SK-N-SH treated with all-trans-retinoic acid at 6 μM for 48 hours (cell line): ENCODE data around the gene PLCL2.
"Not testable (repeated sequence)": the region's sequence is repeated elsewhere in the genome, so short reads cannot be mapped to it uniquely, and the experiment has no call there.

Experiments
- ATAC-seq: fragments of 200-7000 bp; cut with Tn5 transposase; 3 replicates; pipeline ENCODE4 v1.9.1; 2020; ENCODE audit warnings: mild to moderate bottlenecking, moderate library complexity
- ARNTL ChIP-seq: fragments of 450-650 bp; formaldehyde crosslinking; IDR thresholded peaks from 2 replicates; pipeline ENCODE4 v1.5.0; 2020; ENCODE audit warnings: low read depth, mild to moderate bottlenecking, moderate library complexity, borderline replicate concordance
- BACH2 ChIP-seq: fragments of 250-450 bp; sonication (Bioruptor Pico); IDR thresholded peaks from 2 replicates; pipeline ENCODE4 v1.9.0; 2021; ENCODE audit warnings: mild to moderate bottlenecking, borderline replicate concordance
- CREB5 ChIP-seq: fragments of 250-450 bp; sonication (Bioruptor Pico); IDR thresholded peaks from 2 replicates; pipeline ENCODE4 v1.5.1; 2020; ENCODE audit warnings: low read depth, mild to moderate bottlenecking, moderate library complexity
- CSDC2 ChIP-seq: fragments of 250-450 bp; sonication (Bioruptor Pico); IDR thresholded peaks from 2 replicates; pipeline ENCODE4 v1.5.0; 2020; ENCODE audit warnings: mild to moderate bottlenecking, moderate library complexity
- ESRRG ChIP-seq: fragments of 250-450 bp; sonication (Bioruptor Pico); IDR thresholded peaks from 2 replicates; pipeline ENCODE4 v1.6.1; 2021; ENCODE audit warnings: mild to moderate bottlenecking
- PATZ1 ChIP-seq: fragments of 250-450 bp; sonication (Bioruptor Pico); IDR thresholded peaks from 2 replicates; pipeline ENCODE4 v1.8.0; 2020; ENCODE audit warnings: mild to moderate bottlenecking, moderate library complexity, borderline replicate concordance
- POU6F1 ChIP-seq: fragments of 250-450 bp; sonication (Bioruptor Pico); IDR thresholded peaks from 2 replicates; pipeline ENCODE4 v1.8.0; 2021; ENCODE audit warnings: low read depth, mild to moderate bottlenecking, moderate library complexity, borderline replicate concordance
- PPARA ChIP-seq: fragments of 250-450 bp; sonication (Bioruptor Pico); IDR thresholded peaks from 2 replicates; pipeline ENCODE4 v1.5.0; 2020; ENCODE audit warnings: mild to moderate bottlenecking, borderline replicate concordance
- RARB ChIP-seq: fragments of 250-450 bp; sonication (Bioruptor Pico); IDR thresholded peaks from 2 replicates; pipeline ENCODE4 v1.8.0; 2021; ENCODE audit warnings: mild to moderate bottlenecking, moderate library complexity
- SNAI2 ChIP-seq: fragments of 250-450 bp; sonication (Bioruptor Pico); IDR thresholded peaks from 2 replicates; pipeline ENCODE4 v1.5.0; 2020; ENCODE audit warnings: mild to moderate bottlenecking, moderate library complexity
- TCF4 ChIP-seq: fragments of 250-450 bp; sonication (Bioruptor Pico); IDR thresholded peaks from 2 replicates; pipeline ENCODE4 v1.8.0; 2021; ENCODE audit warnings: mild to moderate bottlenecking, moderate library complexity, borderline replicate concordance
- TOX ChIP-seq: fragments of 250-450 bp; sonication (Bioruptor Pico); IDR thresholded peaks from 2 replicates; pipeline ENCODE4 v1.8.0; 2021; ENCODE audit warnings: mild to moderate bottlenecking, moderate library complexity, borderline replicate concordance
- ZC3H10 ChIP-seq: fragments of 250-450 bp; sonication (Bioruptor Pico); IDR thresholded peaks from 2 replicates; pipeline ENCODE4 v1.5.1; 2021; ENCODE audit warnings: mild to moderate bottlenecking, moderate library complexity
- ZFP3 ChIP-seq: fragments of 250-450 bp; sonication (Bioruptor Pico); IDR thresholded peaks from 2 replicates; pipeline ENCODE4 v1.5.0; 2020; ENCODE audit warnings: mild to moderate bottlenecking, moderate library complexity
- ZNF70 ChIP-seq: fragments of 450-650 bp; formaldehyde crosslinking; IDR thresholded peaks from 2 replicates; pipeline ENCODE4 v1.5.0; 2020; ENCODE audit warnings: mild to moderate bottlenecking, moderate library complexity
- ZNF8 ChIP-seq: fragments of 450-650 bp; formaldehyde crosslinking; IDR thresholded peaks from 2 replicates; pipeline ENCODE4 v1.5.0; 2020; ENCODE audit warnings: mild to moderate bottlenecking, moderate library complexity
- TF ChIP-seq, protein P1 (sequence below): fragments of 250-450 bp; sonication (Bioruptor Pico); IDR thresholded peaks from 2 replicates; pipeline ENCODE4 v1.5.1; 2021; ENCODE audit warnings: mild to moderate bottlenecking, moderate library complexity

Gene PLCL2

GRCh38 chr3:17120115-17120514, 235.4 kb downstream of the PLCL2 start:
- TF ChIP-seq BACH2 (CRISPR knock-in tag) = no peak
- TF ChIP-seq ARNTL (CRISPR knock-in tag) = no peak
- no peak for TF ChIP-seq ZNF8 (CRISPR knock-in tag)
- no peak for TF ChIP-seq RARB (CRISPR knock-in tag)
- ATAC-seq = no peak

- no peak for TF ChIP-seq SNAI2 (CRISPR knock-in tag)
- no peak for TF ChIP-seq RARB (CRISPR knock-in tag)
- TF ChIP-seq CREB5 (CRISPR knock-in tag) = no peak
- no peak for TF ChIP-seq PPARA
- no peak for TF ChIP-seq ARNTL (CRISPR knock-in tag)
- no peak for TF ChIP-seq ZFP3 (CRISPR knock-in tag)
- no peak for TF ChIP-seq POU6F1 (CRISPR knock-in tag)
- TF ChIP-seq CSDC2 (CRISPR knock-in tag) = no peak
- no peak for TF ChIP-seq ZC3H10 (CRISPR knock-in tag)
- TF ChIP-seq PATZ1 (CRISPR knock-in tag) = no peak
- no peak for TF ChIP-seq ESRRG (CRISPR knock-in tag)
- no peak for TF ChIP-seq TOX (CRISPR knock-in tag)
- no peak for TF ChIP-seq ZNF70 (CRISPR knock-in tag)
- TF ChIP-seq, protein P1, sequence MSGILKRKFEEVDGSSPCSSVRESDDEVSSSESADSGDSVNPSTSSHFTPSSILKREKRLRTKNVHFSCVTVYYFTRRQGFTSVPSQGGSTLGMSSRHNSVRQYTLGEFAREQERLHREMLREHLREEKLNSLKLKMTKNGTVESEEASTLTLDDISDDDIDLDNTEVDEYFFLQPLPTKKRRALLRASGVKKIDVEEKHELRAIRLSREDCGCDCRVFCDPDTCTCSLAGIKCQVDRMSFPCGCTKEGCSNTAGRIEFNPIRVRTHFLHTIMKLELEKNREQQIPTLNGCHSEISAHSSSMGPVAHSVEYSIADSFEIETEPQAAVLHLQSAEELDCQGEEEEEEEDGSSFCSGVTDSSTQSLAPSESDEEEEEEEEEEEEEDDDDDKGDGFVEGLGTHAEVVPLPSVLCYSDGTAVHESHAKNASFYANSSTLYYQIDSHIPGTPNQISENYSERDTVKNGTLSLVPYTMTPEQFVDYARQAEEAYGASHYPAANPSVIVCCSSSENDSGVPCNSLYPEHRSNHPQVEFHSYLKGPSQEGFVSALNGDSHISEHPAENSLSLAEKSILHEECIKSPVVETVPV (CRISPR knock-in tag) = no peak
- TF ChIP-seq, all 23 proteins: peak for 0
- ATAC-seq = no peak
These were observed 236.6 kb downstream of the PLCL2 start for GRCh38 chr3:17121336-17121735.

GRCh38 chr3:17122758-17123157, 238.0 kb downstream of the PLCL2 start:
- no peak for ATAC-seq

DNA sequence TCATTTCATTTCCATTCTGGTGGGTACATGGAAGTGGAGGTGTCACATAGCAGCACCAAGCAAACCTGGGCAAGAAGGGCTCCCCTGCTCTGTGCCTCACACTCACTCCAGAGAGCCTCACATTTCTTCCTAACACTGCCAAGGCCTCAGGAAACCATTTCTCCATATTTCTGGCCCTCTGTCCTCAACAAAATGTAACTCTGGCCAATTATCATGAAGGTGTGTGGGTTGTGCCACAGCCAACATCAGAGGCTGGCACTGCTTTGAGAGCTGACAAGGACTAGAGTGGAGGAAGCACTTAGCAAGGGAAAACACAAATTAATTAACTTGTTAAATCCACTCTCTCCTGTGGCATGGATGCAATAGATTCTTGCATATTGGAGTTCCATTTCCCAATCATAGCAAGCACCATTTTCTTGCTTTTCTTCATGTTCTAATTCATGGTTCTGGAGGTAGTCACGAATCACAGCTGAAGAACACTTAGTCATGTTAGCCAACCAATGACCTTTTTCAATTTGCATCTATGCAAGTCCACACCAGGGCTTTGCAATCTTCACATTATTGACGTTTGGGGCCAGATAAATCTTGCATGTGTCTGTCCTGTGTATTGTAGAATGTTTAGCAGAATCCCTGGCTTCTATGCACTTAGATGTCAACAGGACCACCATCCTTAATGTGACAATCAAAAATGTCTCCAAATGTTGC, 241.1 kb downstream of the PLCL2 start:
- TF ChIP-seq CSDC2 (CRISPR knock-in tag) = no peak
- ATAC-seq = no peak

More at GRCh38 chr3:17122758-17123157, 238.0 kb downstream of the PLCL2 start:
- TF ChIP-seq ZFP3 (CRISPR knock-in tag) (no peak), TCF4 (CRISPR knock-in tag) (no peak), PATZ1 (CRISPR knock-in tag) (no peak), ZNF8 (CRISPR knock-in tag) (no peak), RARB (CRISPR knock-in tag) (no peak)

GRCh38 chr3:17128671-17129070, 243.9 kb downstream of the PLCL2 start:
- not testable (repeated sequence) for ATAC-seq
